Spinal cord (tissue), 10 donors: ENCODE measurements around the gene ELOVL5. TPM values are rescaled to one million over a fixed set of nuclear protein-coding genes. Genes with fewer than 3 reads are reported as not detected.
"Not testable (repeated sequence)": the region's sequence is repeated elsewhere in the genome, so short reads cannot be mapped to it uniquely, and the experiment has no call there.

Experiments
- DNase-seq, 6 donors: peaks; one replicate each; pipeline versions ENCODE4 v3.0.0 to v3.0.0-alpha.2; 2013 to 2015; ENCODE audit warnings: low spot score in 6 of 6, low read depth in 4 of 6
- H3K27ac ChIP-seq: one replicate; pipeline ENCODE4 v1.5.1; 2013; ENCODE audit warnings: low read depth, low read length, control low read depth
- H3K27me3 ChIP-seq: one replicate; pipeline ENCODE4 v1.6.1; 2013; ENCODE audit warnings: low read length; ENCODE audit not compliant: control insufficient read depth, insufficient read depth
- H3K36me3 ChIP-seq: one replicate; pipeline ENCODE4 v1.6.1; 2013; ENCODE audit warnings: low read length; ENCODE audit not compliant: control insufficient read depth, insufficient read depth
- H3K4me1 ChIP-seq: one replicate; pipeline ENCODE4 v1.6.1; 2013; ENCODE audit warnings: low read length; ENCODE audit not compliant: control insufficient read depth, insufficient read depth
- H3K4me3 ChIP-seq: one replicate; pipeline ENCODE4 v1.5.1; 2013; ENCODE audit warnings: low read depth, low read length, control low read depth
- H3K9me3 ChIP-seq: one replicate; pipeline ENCODE4 v1.6.1; 2013; ENCODE audit warnings: low read length; ENCODE audit not compliant: control insufficient read depth, insufficient read depth
- WGBS: methylation state at CpG from one replicate; pipeline ENCODE4 v1.1.5; 2013; ENCODE audit warnings: missing lambda C conversion rate; ENCODE audit not compliant: insufficient coverage; 5-methylcytosine and 5-hydroxymethylcytosine counted together
- polyA plus RNA-seq, 2 donors: library from polyadenylated mRNA; unstranded; fragments of 120-200 nt; gene quantifications; one replicate each; pipeline ENCODE4 v1.2.1, GENCODE V29; 2013; ENCODE audit not compliant: insufficient read length in 2 of 2
- total RNA-seq, 2 donors: library from RNA; depleted of rRNA in 1 of 2; stranded (reverse); fragments of 120-200 nt in 1 of 2; fragments of >200 nt in 1 of 2; gene quantifications; one replicate each; pipeline versions ENCODE4 v1.2.3 to v1.2.4, GENCODE V29; 2013 to 2014
- donor health status: healthy.

Gene ELOVL5
- total and polyA plus RNA-seq, 4 donors, result 65.0 to 99.5 (median 87.6) TPM

DNA sequence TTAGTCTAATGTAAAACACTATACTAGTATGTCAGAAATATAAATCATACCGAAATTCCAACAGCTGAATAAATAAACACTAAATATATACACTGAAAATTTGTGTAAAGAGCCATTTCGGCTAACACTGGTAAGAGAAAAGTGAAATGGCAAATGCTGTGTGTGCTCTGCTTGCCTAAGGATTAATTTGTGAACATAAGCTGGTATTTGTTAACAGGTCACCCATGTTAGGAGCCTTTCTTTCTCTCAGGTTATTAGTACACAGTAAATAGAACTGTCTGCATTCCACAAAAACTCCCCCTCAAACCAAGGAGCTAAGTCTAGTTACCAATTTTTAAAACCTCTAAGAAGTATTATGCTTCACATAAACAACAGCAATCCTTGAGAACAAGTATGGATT, 27.0 kb downstream of the ELOVL5 start:
- no peak for DNase-seq
- H3K4me3 ChIP-seq, result no peak overlapping the region
- no peaks in the 10 kb centered on the region for H3K9me3 ChIP-seq
- no peaks in the 10 kb centered on the region for H3K4me1 ChIP-seq
- no peaks in the 10 kb centered on the region for H3K27me3 ChIP-seq
- no peak overlapping the region for H3K27ac ChIP-seq
- H3K36me3 ChIP-seq, result no peaks in the 10 kb centered on the region
- WGBS, result no CpG with 5 or more reads among the region's 2 CpGs

DNA sequence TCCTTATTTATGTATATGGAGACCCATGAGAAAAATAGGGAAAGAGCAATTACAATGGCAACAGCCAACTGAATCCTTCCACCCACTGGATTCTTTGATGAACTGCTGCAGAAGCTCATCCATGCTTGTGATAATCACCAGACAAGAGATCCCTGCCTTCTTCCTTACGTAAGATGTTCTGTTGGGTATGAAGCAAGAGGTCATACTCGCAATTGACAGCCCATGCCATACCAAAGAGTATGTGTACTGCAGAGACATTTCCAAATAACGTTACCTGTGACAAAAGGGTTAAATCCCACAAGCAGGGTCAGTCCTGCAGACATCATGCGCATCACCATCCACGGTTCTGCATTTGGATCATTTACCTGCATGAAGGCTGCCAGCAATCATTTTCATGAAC, 27.8 kb downstream of the ELOVL5 start:
- H3K36me3 ChIP-seq, result no peaks in the 10 kb centered on the region
- no peak overlapping the region for H3K27ac ChIP-seq
- 96% methylated on average over 2 of the region's 5 CpGs for WGBS
- no peaks in the 10 kb centered on the region for H3K27me3 ChIP-seq
- H3K4me1 ChIP-seq, result no peaks in the 10 kb centered on the region
- DNase-seq, result no peak
- no peak overlapping the region for H3K4me3 ChIP-seq
- H3K9me3 ChIP-seq, result no peaks in the 10 kb centered on the region

DNA sequence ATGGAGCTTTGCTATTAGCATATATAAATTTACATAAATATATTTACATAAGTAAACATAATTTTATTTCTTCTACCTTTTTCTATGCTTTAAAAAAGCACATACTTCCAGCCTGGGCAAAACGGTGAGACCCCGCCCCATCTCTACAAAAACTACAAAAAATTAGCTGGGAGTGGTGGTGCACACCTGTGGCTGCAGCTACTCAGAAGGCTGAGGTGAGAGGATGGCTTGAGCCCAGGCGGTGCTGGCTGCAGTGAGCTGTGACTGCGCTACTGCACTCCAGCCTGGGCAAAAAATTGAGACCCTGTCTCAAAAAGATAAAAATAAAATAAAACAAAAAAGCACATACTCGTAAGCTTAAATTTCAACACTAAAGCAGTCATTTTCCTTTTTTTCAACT, 30.3 kb downstream of the ELOVL5 start:
- no peak overlapping the region for H3K4me3 ChIP-seq
- no peaks in the 10 kb centered on the region for H3K9me3 ChIP-seq
- H3K27ac ChIP-seq, result no peak overlapping the region
- 100% methylated on average over 1 of the region's 5 CpGs for WGBS
- no peaks in the 10 kb centered on the region for H3K4me1 ChIP-seq
- no peaks in the 10 kb centered on the region for H3K36me3 ChIP-seq
- no peak for DNase-seq
- H3K27me3 ChIP-seq, result no peaks in the 10 kb centered on the region

DNA sequence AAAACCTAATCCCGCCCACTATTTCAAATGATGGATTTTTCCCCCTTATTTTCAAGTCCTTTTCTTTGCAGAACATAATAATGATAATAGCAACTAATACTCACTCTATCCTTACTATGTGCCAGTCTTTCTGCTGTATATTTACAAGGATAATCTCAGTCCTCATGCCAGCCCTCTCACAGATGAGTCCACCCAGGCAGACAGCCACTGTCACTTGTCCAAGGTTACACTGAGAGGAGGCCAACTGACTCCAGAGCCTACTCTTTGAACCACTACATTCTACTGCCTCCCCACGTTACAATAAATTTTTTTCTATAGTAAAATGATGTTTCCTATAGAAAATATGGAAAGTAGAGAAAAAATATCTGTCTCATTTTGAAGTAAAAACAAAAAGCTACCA, 30.9 kb downstream of the ELOVL5 start:
- WGBS, result no CpG with 5 or more reads among the region's 2 CpGs
- H3K27me3 ChIP-seq, result no peaks in the 10 kb centered on the region
- no peaks in the 10 kb centered on the region for H3K36me3 ChIP-seq
- no peaks in the 10 kb centered on the region for H3K9me3 ChIP-seq
- no peak for DNase-seq
- no peaks in the 10 kb centered on the region for H3K4me1 ChIP-seq
- no peak overlapping the region for H3K4me3 ChIP-seq
- H3K27ac ChIP-seq, result no peak overlapping the region

DNA sequence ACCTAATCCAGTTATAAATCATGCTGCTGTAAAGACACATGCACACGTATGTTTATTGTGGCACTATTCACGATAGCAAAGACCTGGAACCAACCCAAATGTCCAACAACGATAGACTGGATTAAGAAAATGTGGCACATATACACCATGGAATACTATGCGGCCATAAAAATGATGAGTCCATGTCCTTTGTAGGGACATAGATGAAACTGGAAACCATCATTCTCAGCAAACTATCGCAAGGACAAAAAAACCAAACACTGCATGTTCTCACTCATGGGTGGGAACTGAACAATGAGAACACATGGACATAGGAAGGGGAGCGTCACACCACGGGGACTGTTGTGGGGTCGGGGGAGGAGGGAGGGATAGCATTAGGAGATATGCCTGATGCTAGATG, 31.5 kb downstream of the ELOVL5 start:
- not testable (repeated sequence) for H3K27ac ChIP-seq, H3K27me3 ChIP-seq, H3K4me3 ChIP-seq, H3K4me1 ChIP-seq, H3K9me3 ChIP-seq, DNase-seq, H3K36me3 ChIP-seq
- no CpG with 5 or more reads among the region's 8 CpGs for WGBS

DNA sequence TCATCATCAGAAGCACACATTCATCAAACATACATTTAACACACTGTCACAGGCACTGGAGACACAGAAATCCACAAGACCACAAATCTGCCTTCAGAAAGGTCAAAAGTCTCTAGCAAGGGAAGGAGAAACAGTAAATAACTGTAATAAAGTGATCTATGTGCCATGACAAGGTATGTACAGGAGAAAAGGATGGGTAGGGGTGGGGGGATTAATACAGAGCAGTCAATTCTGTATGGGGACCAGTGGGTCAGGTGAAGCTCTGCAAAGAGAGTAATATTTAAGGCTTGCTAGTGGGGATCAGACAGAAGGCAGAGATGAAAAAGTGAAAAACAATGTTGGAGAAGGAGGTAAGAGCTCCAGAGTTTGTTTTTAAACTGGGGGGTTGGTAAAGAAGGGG, 32.6 kb downstream of the ELOVL5 start:
- no peaks in the 10 kb centered on the region for H3K36me3 ChIP-seq
- no peak for DNase-seq
- no peaks in the 10 kb centered on the region for H3K4me1 ChIP-seq
- H3K9me3 ChIP-seq, result no peaks in the 10 kb centered on the region
- H3K27me3 ChIP-seq, result no peaks in the 10 kb centered on the region
- H3K4me3 ChIP-seq, result no peak overlapping the region
- no peak overlapping the region for H3K27ac ChIP-seq

DNA sequence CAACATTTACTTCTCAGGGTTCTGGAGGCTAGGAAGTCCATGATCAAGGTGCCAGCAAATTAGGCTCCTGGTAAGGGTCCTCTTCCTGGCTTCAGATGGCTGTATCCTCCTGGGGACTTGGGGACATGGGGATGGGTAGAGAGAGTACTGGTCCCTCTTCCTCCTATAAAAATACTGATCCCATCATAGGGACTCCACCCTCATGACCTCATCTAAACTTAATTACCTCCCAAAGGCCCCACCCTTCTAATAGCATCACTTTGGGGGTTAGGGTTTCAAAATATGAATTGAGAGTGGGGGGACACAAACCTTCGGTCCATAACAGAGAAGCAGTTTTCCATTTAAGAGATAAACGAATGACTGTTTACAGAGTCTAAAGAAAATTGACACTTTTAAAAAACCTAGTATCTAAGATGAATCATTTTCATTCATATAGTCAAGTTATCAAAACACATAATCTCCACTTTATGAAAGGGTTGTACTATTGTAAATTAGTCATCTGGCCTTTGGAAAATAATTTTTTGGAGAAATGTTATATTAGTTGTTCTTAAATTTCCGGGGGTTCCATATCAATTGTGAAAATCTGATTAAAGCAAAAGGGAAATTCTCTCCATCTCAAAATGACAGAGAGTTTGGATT, 33.5 kb downstream of the ELOVL5 start:
- Histone ChIP-seq H3K9me3 (no peaks in the 10 kb centered on the region), H3K27me3 (no peaks in the 10 kb centered on the region), H3K4me1 (no peaks in the 10 kb centered on the region), H3K36me3 (no peaks in the 10 kb centered on the region), H3K27ac (no peak overlapping the region), H3K4me3 (no peak overlapping the region)
- no CpG with 5 or more reads among the region's 3 CpGs for WGBS
- no peak for DNase-seq

- Histone ChIP-seq H3K4me1 (no peaks in the 10 kb centered on the region), H3K36me3 (no peaks in the 10 kb centered on the region), H3K27me3 (no peaks in the 10 kb centered on the region), H3K9me3 (no peaks in the 10 kb centered on the region), H3K27ac (no peak overlapping the region), H3K4me3 (no peak overlapping the region)
- 45% methylated on average over 3 of the region's 4 CpGs for WGBS
- DNase-seq, result peak in 1 of 6 donors; percentile 56
These were observed 34.9 kb downstream of the ELOVL5 start for GRCh38 chr6:53313784-53314400.

DNA sequence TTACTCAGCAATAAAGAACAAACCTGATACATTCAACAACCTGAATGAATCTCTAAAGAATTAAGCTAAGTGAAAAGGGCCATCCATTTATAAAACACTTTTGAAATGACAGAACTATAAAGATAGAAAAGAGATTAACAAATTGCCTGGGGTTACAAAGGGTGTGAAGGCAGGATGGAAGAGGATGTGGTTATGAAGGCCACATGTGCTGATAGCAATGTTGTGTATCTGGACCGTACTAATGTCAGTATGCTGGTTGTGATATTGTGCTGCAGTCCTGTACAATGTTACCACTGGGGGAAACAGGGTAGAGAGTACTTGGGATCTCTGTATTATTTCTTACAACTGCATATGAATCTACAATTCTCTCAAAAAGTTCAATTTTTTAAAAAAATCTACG, 36.4 kb downstream of the ELOVL5 start:
- H3K4me1 ChIP-seq, result no peaks in the 10 kb centered on the region
- no peaks in the 10 kb centered on the region for H3K9me3 ChIP-seq
- DNase-seq, result no peak
- no peak overlapping the region for H3K27ac ChIP-seq
- WGBS, result 100% methylated on average over 1 of the region's 2 CpGs
- no peak overlapping the region for H3K4me3 ChIP-seq
- no peaks in the 10 kb centered on the region for H3K27me3 ChIP-seq
- no peaks in the 10 kb centered on the region for H3K36me3 ChIP-seq

DNA sequence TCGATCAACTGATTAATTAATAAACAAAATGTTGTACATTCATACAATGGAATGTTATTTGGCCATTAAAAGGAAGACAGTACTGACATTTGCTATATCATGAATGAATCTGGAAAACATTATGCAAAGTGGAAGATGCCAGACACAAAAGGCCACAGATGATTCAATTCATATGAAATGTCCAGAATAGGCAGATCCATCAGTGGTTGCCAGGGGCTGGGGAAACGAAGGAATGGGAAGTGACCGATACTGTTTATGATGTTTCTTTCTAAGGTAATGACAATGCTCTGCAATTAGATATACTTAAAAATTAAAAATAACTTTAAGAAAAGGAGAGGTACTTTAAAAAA, 37.2 kb downstream of the ELOVL5 start:
- no peaks in the 10 kb centered on the region for H3K9me3 ChIP-seq
- no CpG with 5 or more reads among the region's 3 CpGs for WGBS
- H3K36me3 ChIP-seq, result no peaks in the 10 kb centered on the region
- no peak overlapping the region for H3K27ac ChIP-seq
- H3K4me1 ChIP-seq, result no peaks in the 10 kb centered on the region
- H3K4me3 ChIP-seq, result no peak overlapping the region
- no peaks in the 10 kb centered on the region for H3K27me3 ChIP-seq
- no peak for DNase-seq
